ENCODE results near the gene KRT80.

The KRT80 gene

DNA sequence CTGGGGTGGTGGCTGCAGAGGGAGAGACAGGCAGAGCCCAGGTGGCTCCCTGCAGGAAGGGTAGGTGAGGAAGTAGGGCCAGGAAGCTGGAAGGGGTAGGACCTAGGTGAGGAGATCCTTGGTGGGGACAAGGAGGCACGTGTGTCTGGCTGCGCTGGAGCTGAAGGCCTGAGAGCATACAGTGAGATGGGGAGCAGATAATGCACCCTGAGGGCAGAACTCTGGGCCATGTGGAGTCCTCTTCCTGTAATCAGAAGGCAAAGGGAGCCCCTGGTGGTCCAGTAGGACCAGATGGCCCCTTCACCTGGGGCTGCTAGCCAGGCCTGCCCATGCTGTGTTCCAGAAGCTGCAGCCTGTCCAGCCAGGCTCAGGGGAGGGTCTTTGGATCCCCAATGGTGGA, 15.3 kb upstream of the KRT80 start:
- H3K9ac ChIP-seq (ENCODE audit: low read length) = no peak overlapping the region
- peak overlapping the region; percentile 13 for H3K18ac ChIP-seq (ENCODE audit: low read length)
- H2BK120ac ChIP-seq (ENCODE audit: insufficient read depth, low read length, poor library complexity) = no peak overlapping the region
- H3K4me2 ChIP-seq (ENCODE audit: low read length) = no peak overlapping the region
- peak overlapping the region; percentile 3 for H4K91ac ChIP-seq (ENCODE audit: low read depth, low read length)
- H3K27me3 ChIP-seq (ENCODE audit: insufficient read depth, low read length) = no peaks in the 10 kb centered on the region
- H2BK5ac ChIP-seq (ENCODE audit: low read depth, low read length, poor library complexity) = no peak overlapping the region
- no peak overlapping the region for H3K4me3 ChIP-seq (ENCODE audit: low read depth, low read length)
- peak overlapping the region; percentile 1 for H4K8ac ChIP-seq (ENCODE audit: low read depth, low read length)
- H2AK5ac ChIP-seq (ENCODE audit: low read length) = peak overlapping the region; percentile 22
- H4K12ac ChIP-seq (ENCODE audit: low read depth, low read length) = no peak overlapping the region
- no CpG with 5 or more reads among the region's 2 CpGs for WGBS (ENCODE audit: extremely low coverage, insufficient coverage, insufficient read length)
- H3K79me2 ChIP-seq (ENCODE audit: control insufficient read depth, insufficient read depth, low read length, poor library complexity) = no peaks in the 10 kb centered on the region
- no peak overlapping the region for H2AFZ ChIP-seq (ENCODE audit: insufficient read depth, low read length, poor library complexity)
- peak overlapping the region; percentile 55 for H2BK12ac ChIP-seq (ENCODE audit: low read length)
- no peak overlapping the region for H3K4ac ChIP-seq (ENCODE audit: low read depth, low read length)
- peaks cover 30 to 35% of the 10 kb centered on the region in 2 experiments for H3K4me1 ChIP-seq (ENCODE audit: control insufficient read depth in 1 of 2, insufficient read depth in 2 of 2, low read length in 2 of 2)
- peak overlapping the region; percentile 30 for H3K14ac ChIP-seq (ENCODE audit: low read length)
- H3K9me3 ChIP-seq (ENCODE audit: insufficient read depth, low read depth, low read length) = peaks cover 2% of the 10 kb centered on the region
- peaks cover 34% of the 10 kb centered on the region for H3K79me1 ChIP-seq (ENCODE audit: low read length)
- H3K27ac ChIP-seq (ENCODE audit: low read depth, low read length) = no peak overlapping the region
- no peaks in the 10 kb centered on the region for H3K36me3 ChIP-seq (ENCODE audit: control insufficient read depth in 1 of 2, insufficient read depth in 2 of 2, low read length in 2 of 2)
- no peak overlapping the region for H3K23ac ChIP-seq (ENCODE audit: low read length)
- no peak for DNase-seq

DNA sequence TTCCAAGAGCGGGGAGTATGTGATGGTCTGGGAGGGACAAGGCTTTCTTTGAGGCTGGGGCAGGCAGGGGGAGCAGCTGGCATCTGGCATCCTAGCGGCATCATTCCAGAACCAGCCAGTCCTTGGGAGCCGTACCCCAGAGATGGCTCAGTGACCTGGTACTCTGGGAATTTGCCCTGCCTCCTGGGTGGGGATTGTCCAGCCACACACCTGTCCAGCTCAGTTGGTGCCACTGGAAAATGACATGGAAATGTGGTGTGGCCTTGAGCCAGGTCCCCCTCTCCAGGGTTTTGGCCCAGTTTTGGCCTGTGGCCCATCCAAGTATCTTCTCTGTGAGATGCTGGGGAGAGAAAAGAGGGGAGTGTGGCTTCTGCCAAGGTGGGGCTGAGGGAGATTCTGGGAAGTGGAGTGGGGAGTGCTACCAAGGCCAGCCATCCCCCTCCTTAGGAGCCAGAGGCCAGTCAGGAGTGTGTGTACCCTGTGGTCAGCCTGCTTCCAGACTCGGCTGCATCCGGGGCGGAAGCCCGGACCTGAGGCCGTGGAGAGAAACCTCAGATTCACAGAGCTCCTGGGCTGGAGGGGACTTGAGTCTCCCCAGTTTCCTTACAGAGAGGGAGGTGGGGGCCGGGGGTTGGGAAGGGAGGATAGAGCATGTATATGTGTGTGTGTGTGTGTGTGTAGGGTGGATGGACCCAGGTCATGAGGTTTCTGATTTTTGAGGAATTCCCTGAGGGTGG, 14.7 kb upstream of the KRT80 start:
- WGBS (ENCODE audit: extremely low coverage, insufficient coverage, insufficient read length) = no CpG with 5 or more reads among the region's 9 CpGs
- Histone ChIP-seq H2AFZ (ENCODE audit: insufficient read depth, low read length, poor library complexity) (no peak overlapping the region), H3K23ac (ENCODE audit: low read length) (no peak overlapping the region)

DNA sequence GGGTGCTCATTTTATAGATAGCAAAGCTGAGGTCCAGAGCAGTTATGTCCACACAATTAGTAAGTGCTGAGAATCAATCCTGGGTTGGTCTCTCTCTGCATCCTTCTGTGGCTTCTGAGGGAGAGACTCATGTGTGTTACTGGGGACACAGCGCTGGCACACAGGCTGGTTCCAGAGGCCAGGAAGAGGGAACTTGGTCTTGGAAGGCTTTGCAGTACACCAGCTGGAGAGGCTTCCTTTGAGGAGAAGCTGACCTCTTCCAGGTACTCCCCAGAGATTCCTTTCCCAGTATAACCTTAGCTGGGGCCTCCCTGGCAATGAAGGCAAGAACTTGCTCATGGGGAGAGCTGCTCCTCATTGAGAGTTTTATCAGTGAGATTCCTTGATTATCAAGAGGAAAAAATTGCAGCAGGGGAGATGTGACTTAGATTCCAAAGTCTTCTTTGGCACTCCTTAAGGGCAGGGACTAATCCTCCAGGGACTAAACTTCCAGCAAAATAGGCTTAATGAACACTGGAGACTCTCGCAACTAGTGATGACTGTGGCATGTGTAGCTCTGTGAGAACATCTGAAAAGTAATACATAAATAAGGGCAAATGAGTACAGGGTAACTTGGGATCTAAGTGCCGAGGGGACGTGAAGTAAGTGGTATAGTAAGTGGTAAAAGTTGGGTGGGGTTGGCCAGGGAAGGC, 13.9 kb upstream of the KRT80 start:
- Histone ChIP-seq H2BK120ac (ENCODE audit: insufficient read depth, low read length, poor library complexity) (peak overlapping the region; percentile 30), H3K4ac (ENCODE audit: low read depth, low read length) (no peak overlapping the region), H3K4me3 (ENCODE audit: low read depth, low read length) (no peak overlapping the region), H3K18ac (ENCODE audit: low read length) (no peak overlapping the region), H2AFZ (ENCODE audit: insufficient read depth, low read length, poor library complexity) (no peak overlapping the region), H3K79me1 (ENCODE audit: low read length) (peaks cover 38% of the 10 kb centered on the region), H3K79me2 (ENCODE audit: control insufficient read depth, insufficient read depth, low read length, poor library complexity) (no peaks in the 10 kb centered on the region), H3K36me3 (ENCODE audit: control insufficient read depth in 1 of 2, insufficient read depth in 2 of 2, low read length in 2 of 2) (no peaks in the 10 kb centered on the region), H3K9ac (ENCODE audit: low read length) (no peak overlapping the region), H4K91ac (ENCODE audit: low read depth, low read length) (peak overlapping the region; percentile 79), H3K23ac (ENCODE audit: low read length) (no peak overlapping the region), H2AK5ac (ENCODE audit: low read length) (peak overlapping the region; percentile 49), H3K27me3 (ENCODE audit: insufficient read depth, low read length) (no peaks in the 10 kb centered on the region), H2BK12ac (ENCODE audit: low read length) (peak overlapping the region; percentile 60), H3K9me3 (ENCODE audit: insufficient read depth, low read depth, low read length) (peaks cover 2% of the 10 kb centered on the region), H3K4me2 (ENCODE audit: low read length) (no peak overlapping the region), H3K4me1 (ENCODE audit: control insufficient read depth in 1 of 2, insufficient read depth in 2 of 2, low read length in 2 of 2) (peaks cover 36 to 41% of the 10 kb centered on the region in 2 experiments), H4K8ac (ENCODE audit: low read depth, low read length) (no peak overlapping the region), H3K27ac (ENCODE audit: low read depth, low read length) (no peak overlapping the region), H4K12ac (ENCODE audit: low read depth, low read length) (no peak overlapping the region), H3K14ac (ENCODE audit: low read length) (no peak overlapping the region), H2BK5ac (ENCODE audit: low read depth, low read length, poor library complexity) (no peak overlapping the region)
- 100% methylated on average over 2 of the region's 4 CpGs for WGBS (ENCODE audit: extremely low coverage, insufficient coverage, insufficient read length)
- no peak for DNase-seq

More for the DNA sequence above, 14.7 kb upstream of the KRT80 start:
- H3K4me2 ChIP-seq (ENCODE audit: low read length) = no peak overlapping the region
- no peak overlapping the region for H3K18ac ChIP-seq (ENCODE audit: low read length)
- H2BK5ac ChIP-seq (ENCODE audit: low read depth, low read length, poor library complexity) = no peak overlapping the region
- H4K8ac ChIP-seq (ENCODE audit: low read depth, low read length) = no peak overlapping the region
- peak overlapping the region; percentile 30 for H3K14ac ChIP-seq (ENCODE audit: low read length)
- H3K9me3 ChIP-seq (ENCODE audit: insufficient read depth, low read depth, low read length) = peaks cover 2% of the 10 kb centered on the region
- no peaks in the 10 kb centered on the region for H3K79me2 ChIP-seq (ENCODE audit: control insufficient read depth, insufficient read depth, low read length, poor library complexity)
- H2BK12ac ChIP-seq (ENCODE audit: low read length) = peak overlapping the region; percentile 60
- peak overlapping the region; percentile 79 for H4K91ac ChIP-seq (ENCODE audit: low read depth, low read length)
- DNase-seq = no peak
- H3K79me1 ChIP-seq (ENCODE audit: low read length) = peaks cover 34% of the 10 kb centered on the region
- H3K27ac ChIP-seq (ENCODE audit: low read depth, low read length) = no peak overlapping the region
- no peak overlapping the region for H3K9ac ChIP-seq (ENCODE audit: low read length)
- no peaks in the 10 kb centered on the region for H3K27me3 ChIP-seq (ENCODE audit: insufficient read depth, low read length)
- H3K4me3 ChIP-seq (ENCODE audit: low read depth, low read length) = no peak overlapping the region
- H2BK120ac ChIP-seq (ENCODE audit: insufficient read depth, low read length, poor library complexity) = peak overlapping the region; percentile 28
- no peak overlapping the region for H3K4ac ChIP-seq (ENCODE audit: low read depth, low read length)
- H4K12ac ChIP-seq (ENCODE audit: low read depth, low read length) = no peak overlapping the region
- H2AK5ac ChIP-seq (ENCODE audit: low read length) = peak overlapping the region; percentile 49
- H3K36me3 ChIP-seq (ENCODE audit: control insufficient read depth in 1 of 2, insufficient read depth in 2 of 2, low read length in 2 of 2) = no peaks in the 10 kb centered on the region
- H3K4me1 ChIP-seq (ENCODE audit: control insufficient read depth in 1 of 2, insufficient read depth in 2 of 2, low read length in 2 of 2) = peaks cover 31 to 35% of the 10 kb centered on the region in 2 experiments

DNA sequence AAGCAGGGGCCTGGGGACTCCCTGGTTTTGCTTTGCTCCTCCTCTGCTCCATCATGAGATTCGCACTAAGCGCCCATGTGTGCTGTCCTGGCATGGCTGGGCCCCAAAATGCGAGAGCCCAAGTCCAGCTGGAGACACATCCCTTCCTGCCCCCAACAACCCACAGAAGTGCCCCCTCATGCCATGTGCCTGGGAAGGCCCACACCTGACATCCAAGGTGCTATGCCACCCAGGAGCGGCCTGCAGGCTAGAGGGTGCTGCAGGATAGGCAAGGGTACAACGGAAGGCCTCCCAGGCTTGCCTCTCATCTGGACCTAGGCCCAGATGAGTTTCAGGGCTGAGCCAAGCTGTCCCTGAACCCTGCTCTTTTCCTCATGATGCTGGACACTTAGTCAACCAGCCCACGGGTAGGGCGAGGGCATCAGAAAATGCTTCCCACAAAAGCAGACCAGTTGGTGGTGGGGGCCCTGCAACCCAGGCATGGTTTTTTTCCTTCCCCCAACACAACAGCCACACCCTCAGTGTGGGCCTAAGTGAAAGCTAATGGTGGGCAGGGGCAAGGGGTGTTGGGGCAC, 13.2 kb upstream of the KRT80 start:
- Histone ChIP-seq H3K79me1 (ENCODE audit: low read length) (peaks cover 39% of the 10 kb centered on the region), H2AK5ac (ENCODE audit: low read length) (peak overlapping the region; percentile 6), H3K9me3 (ENCODE audit: insufficient read depth, low read depth, low read length) (peaks cover 2% of the 10 kb centered on the region), H2BK12ac (ENCODE audit: low read length) (peak overlapping the region; percentile 16), H3K9ac (ENCODE audit: low read length) (no peak overlapping the region), H3K4me3 (ENCODE audit: low read depth, low read length) (no peak overlapping the region), H2BK5ac (ENCODE audit: low read depth, low read length, poor library complexity) (no peak overlapping the region), H3K18ac (ENCODE audit: low read length) (no peak overlapping the region), H2AFZ (ENCODE audit: insufficient read depth, low read length, poor library complexity) (no peak overlapping the region), H3K23ac (ENCODE audit: low read length) (no peak overlapping the region), H3K27me3 (ENCODE audit: insufficient read depth, low read length) (no peaks in the 10 kb centered on the region), H4K12ac (ENCODE audit: low read depth, low read length) (no peak overlapping the region), H4K91ac (ENCODE audit: low read depth, low read length) (peak overlapping the region; percentile 34), H3K14ac (ENCODE audit: low read length) (no peak overlapping the region), H4K8ac (ENCODE audit: low read depth, low read length) (no peak overlapping the region), H3K27ac (ENCODE audit: low read depth, low read length) (no peak overlapping the region), H3K36me3 (ENCODE audit: control insufficient read depth in 1 of 2, insufficient read depth in 2 of 2, low read length in 2 of 2) (no peaks in the 10 kb centered on the region), H2BK120ac (ENCODE audit: insufficient read depth, low read length, poor library complexity) (peak overlapping the region; percentile 23), H3K4me2 (ENCODE audit: low read length) (no peak overlapping the region), H3K4me1 (ENCODE audit: control insufficient read depth in 1 of 2, insufficient read depth in 2 of 2, low read length in 2 of 2) (peaks cover 42 to 48% of the 10 kb centered on the region in 2 experiments), H3K4ac (ENCODE audit: low read depth, low read length) (no peak overlapping the region), H3K79me2 (ENCODE audit: control insufficient read depth, insufficient read depth, low read length, poor library complexity) (no peaks in the 10 kb centered on the region)
- WGBS (ENCODE audit: extremely low coverage, insufficient coverage, insufficient read length) = no CpG with 5 or more reads among the region's 7 CpGs
- DNase-seq = no peak

Data from trophoblast cell (in vitro differentiated cells and primary cell).